Neural cell (in vitro differentiated cells): ENCODE results near the gene MUC22.

Source experiments
- EP300 ChIP-seq: fragments of 450-650 bp; conservative IDR thresholded peaks from 2 replicates; pipeline ENCODE4 v1.6.1; 2014; ENCODE audit warnings: antibody characterized with exemption, mild to moderate bottlenecking, moderate library complexity; ENCODE audit not compliant: poor library complexity, severe bottlenecking
- EZH2 ChIP-seq: fragments of 200-600, 300-800 bp; shearing (Covaris generic), sonication (generic); IDR thresholded peaks from 2 replicates; pipeline ENCODE4 v1.6.1; 2014; ENCODE audit warnings: antibody characterized with exemption, low read length, borderline replicate concordance, mild to moderate bottlenecking; ENCODE audit not compliant: insufficient read depth, poor library complexity, severe bottlenecking
- RAD21 ChIP-seq: fragments of 450-650 bp; conservative IDR thresholded peaks from 2 replicates; pipeline ENCODE4 v1.6.1; 2014; ENCODE audit warnings: antibody characterized with exemption, mild to moderate bottlenecking, moderate library complexity
- TAF1 ChIP-seq: IDR thresholded peaks from 2 replicates; pipeline ENCODE4 v1.6.1; 2012; ENCODE audit warnings: low read depth
- TF ChIP-seq, protein P1 (sequence below): fragments of 450-650 bp; IDR thresholded peaks from 2 replicates; pipeline ENCODE4 v1.5.1; 2014; ENCODE audit warnings: antibody characterized with exemption, mild to moderate bottlenecking, moderate library complexity; ENCODE audit not compliant: poor library complexity, severe bottlenecking

DNA sequence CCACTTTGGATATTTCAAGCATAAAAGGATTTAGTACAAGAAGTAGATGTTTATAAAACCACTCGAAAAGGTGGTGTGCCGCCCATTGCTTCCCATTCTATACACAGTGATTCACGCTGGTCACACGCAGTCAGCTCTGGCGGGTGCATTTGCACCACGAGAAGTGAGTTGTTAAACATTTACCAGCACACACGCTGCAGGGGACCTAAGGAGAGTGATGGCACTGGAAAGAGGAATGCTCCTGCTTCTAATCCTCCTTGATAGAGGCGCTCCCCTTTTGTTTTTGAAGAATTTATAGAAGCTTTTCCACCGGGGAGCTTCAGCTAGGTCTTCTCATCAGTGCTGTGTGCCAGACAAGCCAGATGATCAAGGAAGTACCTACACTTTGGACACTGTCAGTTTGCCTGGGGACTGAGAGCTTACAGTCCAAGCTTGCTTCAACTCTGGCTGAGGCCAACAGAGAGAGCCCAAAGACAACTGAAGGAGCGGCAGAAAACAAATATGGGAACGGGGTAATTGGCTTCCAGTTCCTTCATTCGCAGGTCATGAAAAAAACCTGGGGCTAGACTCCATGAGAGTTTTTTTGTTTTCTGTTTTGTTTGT is 31.2 kb downstream of the MUC22 start:
- TF ChIP-seq TAF1 (no peak), EZH2 (no peak), EP300 (no peak), RAD21 (no peak)
- TF ChIP-seq, protein P1, sequence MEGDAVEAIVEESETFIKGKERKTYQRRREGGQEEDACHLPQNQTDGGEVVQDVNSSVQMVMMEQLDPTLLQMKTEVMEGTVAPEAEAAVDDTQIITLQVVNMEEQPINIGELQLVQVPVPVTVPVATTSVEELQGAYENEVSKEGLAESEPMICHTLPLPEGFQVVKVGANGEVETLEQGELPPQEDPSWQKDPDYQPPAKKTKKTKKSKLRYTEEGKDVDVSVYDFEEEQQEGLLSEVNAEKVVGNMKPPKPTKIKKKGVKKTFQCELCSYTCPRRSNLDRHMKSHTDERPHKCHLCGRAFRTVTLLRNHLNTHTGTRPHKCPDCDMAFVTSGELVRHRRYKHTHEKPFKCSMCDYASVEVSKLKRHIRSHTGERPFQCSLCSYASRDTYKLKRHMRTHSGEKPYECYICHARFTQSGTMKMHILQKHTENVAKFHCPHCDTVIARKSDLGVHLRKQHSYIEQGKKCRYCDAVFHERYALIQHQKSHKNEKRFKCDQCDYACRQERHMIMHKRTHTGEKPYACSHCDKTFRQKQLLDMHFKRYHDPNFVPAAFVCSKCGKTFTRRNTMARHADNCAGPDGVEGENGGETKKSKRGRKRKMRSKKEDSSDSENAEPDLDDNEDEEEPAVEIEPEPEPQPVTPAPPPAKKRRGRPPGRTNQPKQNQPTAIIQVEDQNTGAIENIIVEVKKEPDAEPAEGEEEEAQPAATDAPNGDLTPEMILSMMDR, result no peak
